SW480 (cell line): ENCODE results near the gene HUNK.

ENCODE experiments used
- DNase-seq: peaks from one replicate; pipeline ENCODE4 v3.0.0-alpha.2; 2016; ENCODE audit warnings: low spot score

The HUNK gene

DNA sequence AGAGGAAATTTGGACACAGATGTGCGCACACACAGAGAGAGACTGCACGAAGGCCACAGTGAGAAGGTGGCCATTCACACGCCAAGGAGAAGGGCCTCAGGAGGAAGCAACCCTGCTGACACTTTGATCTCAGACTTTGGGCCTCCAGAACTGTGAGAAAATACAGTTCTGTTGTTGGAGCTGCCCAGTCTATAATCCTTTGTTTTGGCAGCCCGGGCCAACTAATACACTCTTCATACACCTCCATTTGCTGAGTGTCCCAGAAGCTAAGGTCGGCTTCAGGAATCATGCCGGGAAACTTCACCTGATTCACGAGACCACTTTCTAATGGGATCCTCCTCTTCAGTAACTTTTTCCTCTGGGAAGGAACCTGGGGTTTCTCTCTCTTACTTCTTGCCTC is 23.2 kb downstream of the HUNK start:
- no peak for DNase-seq

DNA sequence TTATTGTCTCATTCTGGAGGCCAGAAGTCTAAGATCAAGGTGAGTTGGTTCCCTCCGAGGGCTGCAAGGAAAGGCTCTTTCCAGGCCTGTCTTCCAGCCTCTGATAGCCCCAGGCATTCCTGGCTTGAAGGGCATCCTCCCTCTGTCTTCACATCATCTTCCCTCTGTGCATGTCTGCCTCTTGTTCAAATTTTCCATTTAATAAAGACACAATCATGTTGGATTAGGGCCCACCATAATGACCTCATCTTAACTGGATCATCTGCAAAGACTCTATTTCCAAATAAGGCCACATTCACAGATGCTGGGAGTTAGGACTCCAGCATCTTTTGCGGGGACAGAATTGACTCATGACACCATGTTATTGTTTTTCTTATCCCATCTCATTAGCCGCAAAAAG is 24.5 kb downstream of the HUNK start:
- no peak for DNase-seq

DNA sequence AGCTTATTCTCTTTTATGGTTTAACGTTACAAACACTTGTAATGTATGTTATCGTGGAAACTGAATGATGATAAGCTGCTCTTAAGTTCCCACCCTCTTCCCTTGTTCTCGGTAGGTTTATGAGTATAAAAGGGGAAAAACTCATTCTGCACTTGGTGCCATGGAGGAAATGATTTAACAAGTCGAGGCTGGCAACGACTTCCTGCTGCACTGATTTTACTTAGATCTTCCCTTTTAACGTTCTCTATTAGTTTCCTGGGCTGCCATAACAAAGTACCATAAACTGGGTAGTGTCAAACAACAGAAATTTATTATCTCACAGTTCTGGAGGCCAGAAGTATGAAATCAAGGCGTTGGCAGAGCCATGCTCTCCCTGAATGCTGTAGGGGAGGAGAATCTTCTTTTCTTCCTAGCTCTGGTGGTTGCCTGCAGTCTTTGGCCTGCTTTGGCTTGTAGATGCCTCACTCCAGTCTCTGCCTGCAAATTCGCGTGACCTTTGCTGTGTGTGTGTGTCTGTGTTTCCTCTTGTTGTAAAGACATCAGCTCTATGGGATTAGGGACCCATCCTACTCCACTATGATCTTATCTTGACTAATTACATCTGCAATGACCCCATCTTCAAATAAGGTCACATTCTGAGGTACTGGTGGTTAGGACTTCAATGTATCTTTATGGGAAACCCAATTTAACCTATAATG is 26.3 kb downstream of the HUNK start:
- DNase-seq: no peak

DNA sequence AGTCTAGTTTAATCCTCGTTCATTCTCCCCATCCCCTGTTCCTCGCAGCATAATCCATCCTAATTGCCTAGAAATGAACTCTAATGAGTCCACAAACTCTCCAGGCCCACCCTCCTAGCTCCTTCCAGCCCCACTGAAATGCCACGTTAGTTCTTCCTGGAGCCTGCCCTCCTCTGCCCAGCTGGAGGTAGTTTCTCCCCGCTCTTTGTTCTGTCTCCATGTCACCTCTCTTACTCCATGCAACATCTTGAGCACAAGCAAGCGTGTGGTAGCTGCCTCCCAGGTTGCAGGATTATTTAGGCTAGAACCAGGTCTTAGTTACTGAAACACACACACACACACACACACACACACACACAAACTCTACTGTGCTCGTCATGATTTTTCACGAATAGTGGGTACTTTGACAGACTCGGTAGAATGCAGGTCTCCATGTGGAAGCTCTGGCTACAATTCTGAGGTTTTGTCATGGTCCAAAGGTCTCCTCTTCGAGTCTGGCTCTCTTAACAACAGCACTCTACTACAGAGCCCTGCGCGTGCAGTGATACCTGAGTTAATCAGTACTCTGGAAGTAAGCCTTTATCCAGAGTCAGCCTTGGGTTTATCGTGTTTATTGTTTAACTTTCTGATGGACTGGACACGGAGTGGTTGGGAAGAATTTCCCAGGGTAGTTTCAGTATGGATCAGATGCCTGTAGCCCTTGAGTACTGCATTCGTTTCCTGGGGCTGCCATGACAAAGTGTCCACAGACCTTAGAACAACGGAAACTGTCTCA is 27.5 kb downstream of the HUNK start:
- DNase-seq: peak; percentile 79

DNA sequence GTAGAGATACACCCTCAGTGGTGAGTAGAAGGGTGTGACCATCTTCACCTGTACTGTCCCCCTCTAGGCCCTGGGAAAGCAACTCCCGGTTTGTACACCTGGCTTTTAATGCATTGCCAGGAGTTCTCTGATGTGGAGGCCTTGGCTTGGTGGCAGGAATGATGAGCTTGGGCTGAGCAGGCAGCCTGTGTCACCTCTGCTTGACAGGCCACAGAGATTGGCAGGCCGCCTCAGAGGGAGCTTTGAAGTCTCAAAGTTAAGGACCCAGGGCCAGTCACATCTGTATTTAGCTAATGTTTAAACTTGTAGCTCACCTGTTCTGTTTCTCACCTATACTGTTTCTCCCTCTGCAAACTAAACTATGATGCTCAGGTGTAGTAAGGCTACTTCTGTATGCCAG is 28.5 kb downstream of the HUNK start:
- DNase-seq: peak; percentile 42

DNA sequence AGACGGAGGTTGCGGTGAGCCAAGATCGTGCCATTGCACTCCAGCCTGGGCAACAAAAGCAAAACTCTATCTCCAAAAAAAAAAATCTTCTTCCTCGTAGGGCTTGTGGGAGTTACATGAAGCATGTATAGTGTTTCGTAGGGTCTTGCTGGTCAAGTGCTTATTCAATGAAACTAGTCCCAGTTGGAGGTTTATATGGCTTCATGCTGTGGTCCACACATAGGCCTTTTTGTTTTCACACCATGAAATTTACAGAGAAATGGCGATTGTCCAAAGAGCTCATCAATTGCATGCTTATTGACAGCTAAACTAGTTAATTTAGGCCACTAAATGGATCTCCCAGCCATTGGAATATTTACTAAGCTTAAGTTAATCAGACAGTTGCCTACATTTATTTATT is 29.6 kb downstream of the HUNK start:
- DNase-seq: no peak

DNA sequence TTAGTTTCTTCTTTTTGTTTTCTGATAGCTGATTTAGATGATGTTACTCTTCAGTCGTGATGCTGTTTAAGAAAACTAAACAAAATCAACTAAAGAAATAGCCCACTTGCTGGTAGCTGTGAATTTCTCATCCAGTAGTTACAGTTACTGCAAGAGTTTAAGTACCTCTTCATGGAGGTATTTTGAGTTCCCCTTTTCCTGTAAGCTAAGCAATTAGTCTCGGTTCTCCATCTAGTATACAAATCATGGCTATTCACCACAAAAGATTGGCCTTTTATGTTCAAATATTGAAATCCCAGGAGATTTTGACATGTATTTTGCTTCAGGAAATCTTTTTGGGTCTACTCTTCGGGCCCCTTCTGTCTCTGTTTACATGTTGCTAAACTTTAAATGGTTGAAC is 31.1 kb downstream of the HUNK start:
- DNase-seq: no peak

DNA sequence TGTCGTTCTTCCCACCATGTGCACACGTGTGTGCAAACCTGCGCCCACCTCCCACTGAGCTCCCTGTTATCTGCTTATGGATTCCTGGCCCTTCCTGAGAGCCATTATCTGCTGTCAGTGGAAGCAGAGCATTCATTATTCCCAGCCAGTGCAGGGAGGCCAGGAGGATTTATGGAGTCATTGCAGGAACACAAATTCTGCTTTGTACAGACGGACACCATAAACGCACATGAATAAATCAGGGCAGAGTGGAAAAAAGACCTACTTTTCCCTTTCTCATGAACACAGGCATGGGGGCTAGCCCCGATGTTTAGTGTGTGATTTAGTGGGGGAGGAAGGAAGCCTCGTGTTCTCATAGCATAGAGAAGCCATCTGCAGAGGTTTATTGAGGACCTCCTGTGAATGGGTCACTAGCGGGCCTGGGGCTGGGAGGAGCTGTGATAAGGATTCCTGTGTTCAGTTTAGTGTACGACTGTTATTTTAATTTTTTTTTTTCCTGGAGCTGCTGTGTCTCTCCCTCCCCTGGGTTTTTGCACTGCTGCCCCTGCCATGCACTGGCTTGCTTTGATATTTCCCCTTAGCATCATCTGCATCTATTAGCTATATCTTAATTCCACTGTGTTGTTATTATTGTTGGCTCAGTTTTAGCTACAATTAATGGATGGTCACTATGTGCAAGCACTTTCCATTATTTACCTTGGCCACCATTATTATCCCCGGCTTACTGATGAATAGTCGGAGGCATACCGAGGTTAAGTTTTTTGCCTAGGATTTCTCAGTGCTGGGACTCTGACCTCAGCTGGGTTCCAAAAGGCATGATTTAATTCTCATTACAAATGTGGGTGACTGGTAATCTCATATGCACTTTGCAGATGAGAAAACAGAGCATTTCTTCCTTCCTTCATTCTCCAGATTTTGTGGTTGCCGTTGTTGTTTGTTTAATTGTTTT is 33.0 kb downstream of the HUNK start:
- no peak for DNase-seq

DNA sequence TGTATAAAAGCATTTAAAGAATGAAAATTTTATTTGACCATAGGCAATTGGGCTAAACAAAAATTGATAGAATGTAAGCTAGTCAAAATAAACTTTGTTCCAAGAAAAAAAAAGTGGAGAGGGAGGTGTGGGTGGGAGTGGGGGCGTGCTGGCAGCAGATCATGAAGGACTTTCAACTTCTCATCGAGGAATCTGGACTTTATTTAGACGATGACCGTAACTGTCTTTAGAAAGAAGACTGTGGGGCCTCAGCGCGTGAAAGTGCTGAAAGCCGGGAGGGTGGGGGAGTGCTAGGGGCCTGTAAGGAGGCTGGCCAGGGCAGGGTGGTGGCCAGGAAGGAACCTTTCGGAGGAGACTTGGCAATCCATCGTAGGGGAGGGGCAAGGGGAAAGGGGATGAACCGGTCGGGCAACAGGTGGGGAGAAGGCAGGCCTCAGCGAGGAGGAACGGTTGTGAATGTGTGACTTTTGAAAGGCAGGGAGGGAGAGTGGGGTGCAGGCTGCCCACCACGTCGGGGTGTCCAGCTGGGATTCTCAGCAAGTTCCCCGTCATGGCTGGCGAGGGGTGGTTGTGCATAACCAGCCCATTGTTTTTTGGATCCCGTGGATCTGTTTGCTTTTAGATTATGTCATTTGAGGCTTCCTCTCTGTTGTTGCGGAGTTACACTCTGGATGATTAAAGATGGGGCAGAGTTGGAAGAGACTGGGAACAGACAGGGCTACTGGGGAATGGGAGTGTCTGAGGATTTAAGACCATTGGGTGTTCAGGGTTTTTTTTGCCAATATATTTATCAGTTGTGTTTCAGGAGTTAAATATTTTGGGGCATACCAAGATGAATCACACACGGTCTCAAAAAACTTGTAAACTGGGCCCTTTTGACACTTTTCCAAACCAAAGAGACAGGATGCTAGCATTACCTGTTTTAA is 35.5 kb downstream of the HUNK start:
- no peak for DNase-seq

DNA sequence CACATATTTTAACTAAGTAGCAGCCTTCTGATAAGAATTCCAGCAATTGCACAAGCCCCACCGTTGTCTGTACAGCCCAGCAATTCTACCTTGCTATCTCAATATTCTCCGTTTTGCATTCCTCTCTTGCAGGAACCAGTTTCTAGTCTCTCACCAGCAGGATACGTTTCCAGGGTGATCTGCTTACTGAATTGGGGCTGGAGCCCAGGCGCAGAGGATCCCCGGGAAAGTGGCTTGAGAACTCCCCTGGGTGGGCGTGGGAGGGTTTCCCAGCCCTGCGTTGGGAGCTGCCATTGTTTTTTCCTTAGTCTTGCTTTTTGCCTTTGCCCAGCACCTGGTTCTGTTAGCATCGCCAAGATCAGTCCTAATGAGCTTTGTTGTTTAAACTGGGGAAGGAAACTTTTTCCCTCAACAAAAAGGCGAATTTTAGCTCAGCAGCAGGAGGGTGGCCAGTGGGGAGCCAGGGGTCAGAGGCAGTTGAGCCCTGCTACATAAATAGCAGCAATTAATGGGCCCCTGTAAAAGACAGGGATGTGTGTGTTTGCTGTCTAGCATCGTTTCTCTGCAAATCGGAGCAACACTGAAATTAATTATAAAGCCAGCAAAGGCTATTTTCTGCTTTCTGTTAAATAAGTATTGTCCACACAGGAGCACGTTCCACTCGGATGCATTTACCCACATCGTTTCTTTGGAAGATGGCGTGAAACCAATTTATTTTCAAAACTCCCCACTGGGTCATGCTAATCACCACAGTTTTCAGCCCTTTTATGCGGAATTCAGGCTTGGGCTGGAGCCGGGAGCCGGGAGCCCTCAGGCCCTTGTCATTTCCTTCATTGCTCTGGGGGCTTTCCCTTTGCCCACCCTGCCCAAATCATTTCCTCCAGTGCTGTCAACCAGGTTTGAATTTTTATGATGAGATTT is 36.6 kb downstream of the HUNK start:
- no peak for DNase-seq

DNA sequence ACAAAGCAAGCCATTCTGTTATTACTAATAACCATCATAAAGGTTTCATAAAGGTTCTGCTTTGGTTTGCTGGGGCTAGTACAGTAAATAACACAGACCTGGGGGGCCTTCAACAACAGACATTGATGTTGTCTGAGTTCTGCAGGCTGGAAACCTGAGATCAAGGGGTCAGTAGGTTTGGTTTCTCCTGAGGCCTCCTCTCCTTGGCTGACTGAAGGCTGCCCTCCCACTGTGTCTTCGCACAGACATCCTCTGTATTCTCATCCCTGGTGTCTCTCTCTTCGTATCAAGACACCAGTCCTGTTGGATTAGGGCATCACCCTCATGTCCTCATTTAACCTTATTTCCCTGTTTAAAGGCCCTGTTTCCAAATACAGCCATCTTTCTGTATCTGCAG is 37.3 kb downstream of the HUNK start:
- DNase-seq: no peak

DNA sequence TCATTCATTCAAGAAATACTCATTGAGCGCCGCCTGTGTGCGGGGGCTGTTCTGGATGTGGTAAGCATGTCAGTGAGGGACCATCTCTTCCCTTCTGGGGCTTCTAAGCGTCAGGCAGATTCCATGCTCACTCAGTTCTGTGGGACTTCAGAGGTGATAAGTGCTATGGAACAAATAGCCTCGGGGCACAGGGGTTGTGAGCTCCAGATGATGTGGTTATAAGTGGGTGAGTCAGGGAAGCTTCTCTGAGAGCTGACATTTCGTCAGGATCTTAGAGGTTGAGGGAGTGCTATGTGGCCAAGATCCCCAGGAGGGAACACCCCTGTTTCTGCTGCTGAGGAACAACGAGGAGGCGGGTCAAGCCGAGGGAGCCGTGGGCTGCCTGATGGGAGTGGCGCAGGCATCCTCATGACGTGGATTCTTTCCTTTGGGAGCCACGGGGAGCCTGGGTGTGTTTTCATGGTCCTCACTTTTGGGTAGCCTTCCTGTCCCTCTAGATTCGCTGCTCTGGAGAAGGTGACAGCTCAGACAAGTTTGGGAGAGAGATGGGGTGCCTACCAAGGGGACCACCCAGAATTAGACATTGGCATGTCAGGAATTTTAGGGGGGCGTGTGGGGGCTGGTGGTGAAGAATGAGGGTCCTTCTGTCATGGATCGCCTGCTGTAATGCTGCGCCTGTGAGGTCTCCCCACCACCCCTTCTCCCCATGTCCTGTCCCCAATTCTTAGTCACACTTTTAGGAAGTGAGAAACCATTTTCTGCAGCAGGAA is 38.5 kb downstream of the HUNK start:
- DNase-seq: no peak

DNA sequence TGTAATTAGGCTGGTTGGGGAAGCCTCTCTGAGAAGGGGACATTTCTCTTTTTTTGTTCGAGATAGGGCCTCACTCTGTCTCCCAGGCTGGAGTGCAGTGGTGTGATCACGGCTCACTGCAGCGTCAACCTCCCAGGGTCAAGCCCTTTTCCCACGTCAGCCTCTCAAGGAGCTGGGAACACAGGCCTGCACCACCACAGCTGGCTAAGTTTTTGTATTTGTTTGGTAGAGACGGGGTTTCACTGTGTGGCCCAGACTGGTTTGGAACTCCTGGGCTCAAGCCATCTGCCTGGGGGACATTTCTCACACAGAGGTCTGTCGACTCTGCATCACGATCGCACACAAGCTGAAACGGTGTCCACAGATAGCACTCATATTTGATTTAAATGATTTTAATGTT is 39.7 kb downstream of the HUNK start:
- no peak for DNase-seq

DNA sequence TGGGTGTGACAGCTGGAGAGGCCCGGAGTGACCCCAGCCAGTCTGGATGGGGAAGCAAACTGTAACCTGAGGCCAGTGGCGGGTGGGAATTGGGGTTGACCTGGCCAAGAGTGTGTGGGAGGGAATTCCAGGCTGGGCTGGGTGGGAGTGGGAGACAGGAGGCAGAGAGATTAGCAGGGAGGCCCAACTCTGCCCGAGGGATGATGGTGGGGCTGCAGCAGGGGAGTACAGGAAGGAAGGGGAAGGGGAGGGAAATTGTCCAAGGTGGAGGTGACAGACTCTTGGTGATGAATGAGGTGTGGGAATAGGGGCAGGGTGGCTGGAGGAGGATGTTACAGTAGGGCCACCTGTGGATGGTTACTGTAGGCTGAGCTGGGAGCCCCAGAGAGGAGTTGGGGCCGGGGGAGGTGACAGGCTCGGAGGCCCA is 40.4 kb downstream of the HUNK start:
- no peak for DNase-seq

DNA sequence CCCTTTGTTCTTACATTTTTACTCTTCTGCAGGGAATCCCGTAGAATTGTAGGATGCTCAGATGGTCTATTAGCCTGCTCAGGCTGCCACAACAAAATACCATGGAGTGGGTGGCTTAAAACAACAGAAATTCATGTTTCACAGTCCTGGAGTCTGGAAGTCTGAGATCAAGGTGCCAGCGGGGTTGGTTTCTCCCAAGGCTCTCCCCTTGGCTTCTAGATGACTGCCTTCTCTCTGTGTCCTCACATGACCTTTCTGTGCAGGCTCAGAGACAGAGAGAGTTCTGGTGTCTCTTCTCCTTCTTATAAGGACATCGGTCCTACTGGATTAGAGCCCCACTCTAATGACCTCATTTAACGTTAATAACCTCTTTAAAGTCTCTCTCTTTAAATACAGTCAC is 41.7 kb downstream of the HUNK start:
- DNase-seq: no peak

DNA sequence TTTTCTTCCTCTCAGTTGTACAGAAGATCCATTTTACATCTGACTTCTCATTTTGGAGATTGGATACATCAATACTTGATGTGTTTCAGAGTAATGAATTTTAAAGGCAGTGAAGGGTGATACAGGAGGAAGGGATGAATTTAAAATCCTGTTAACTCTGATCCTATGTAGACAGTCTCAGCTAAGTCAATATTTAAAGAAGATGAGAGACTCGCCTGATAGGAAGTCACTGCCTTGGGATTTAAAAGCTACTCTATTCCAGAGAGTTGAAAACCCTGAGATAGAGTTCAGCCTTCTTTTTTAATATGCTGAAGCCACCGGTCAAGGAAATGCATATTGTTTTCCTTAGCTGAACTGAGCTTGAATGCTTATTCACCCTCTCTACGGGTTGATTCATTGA is 42.7 kb downstream of the HUNK start:
- no peak for DNase-seq

DNA sequence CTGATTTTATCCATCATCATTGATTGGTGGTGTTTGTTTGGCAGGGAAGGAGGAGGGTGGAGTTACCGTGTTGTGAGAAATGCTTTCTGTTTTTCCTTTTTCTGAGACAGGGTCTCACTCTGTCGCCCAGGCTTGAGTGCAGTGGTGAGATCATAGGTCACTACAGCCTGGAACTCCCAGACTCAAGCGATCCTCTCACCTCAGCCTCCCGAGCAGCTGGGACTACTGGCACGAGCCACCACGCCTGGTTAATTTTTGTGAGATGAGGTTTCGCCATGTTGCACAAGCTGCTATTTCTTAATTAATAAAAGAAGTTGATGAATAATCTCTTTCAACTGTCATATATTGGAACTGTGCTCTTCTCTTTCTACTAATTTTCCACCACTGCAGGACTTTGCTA is 44.3 kb downstream of the HUNK start:
- DNase-seq: no peak

DNA sequence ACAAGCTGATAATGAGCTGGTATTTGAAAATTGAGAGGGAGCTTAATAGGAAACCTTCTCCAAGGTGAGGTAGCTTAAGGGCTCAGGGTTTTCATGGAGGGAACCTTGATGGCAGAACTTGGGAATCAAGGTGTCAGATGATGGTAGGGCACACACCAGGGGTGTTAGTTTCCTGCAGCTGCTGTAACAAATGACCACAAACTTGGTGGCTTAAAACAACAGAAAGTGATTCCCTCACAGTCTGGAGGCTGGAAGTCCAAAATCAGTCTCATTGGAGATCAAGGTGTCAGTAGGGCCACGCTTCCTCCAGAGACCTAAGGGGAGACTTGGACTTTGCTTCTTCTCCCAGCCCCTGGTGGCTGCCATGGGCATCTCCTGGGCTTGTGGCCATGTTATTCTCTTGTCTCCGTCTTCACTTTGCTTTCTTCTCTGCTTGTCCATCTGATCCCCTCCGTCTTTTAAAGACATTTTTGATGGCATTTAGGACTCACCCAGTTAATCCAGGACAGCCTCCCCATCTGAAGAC is 45.5 kb downstream of the HUNK start:
- DNase-seq: no peak

DNA sequence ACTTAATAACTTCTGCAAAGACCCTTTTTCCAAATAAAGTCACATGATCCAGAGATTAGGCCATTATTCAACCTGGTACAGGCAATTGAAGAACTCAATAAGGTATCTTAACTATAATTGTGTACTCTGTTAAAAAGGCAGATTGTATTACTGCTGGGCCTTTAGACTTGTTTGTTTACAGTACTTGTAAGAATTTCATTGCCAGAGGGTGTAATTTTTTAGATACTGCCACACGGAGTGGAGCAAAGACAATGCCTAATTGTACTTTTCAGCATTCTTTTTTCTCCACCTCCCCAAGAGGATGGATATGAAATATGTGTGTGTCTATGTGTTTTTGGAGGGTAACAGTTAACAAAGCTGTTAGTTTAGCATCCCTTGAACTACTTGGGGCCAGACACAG is 47.5 kb downstream of the HUNK start:
- DNase-seq: no peak
